CD4-positive, CD25-positive, alpha-beta regulatory T cell (primary cell): ENCODE results near the gene EPB42. TPM values are rescaled to one million over a fixed set of nuclear protein-coding genes. Genes with fewer than 3 reads are reported as not detected.

Source experiments
- ATAC-seq, 2 donors: fragments of 150-1000 bp; cut with Tn5 transposase; one replicate each; pipeline ENCODE4 v1.10.0; 2021; ENCODE audit warnings: low read depth in 2 of 2, moderate number of reproducible peaks in 2 of 2, moderate library complexity in 1 of 2
- DNase-seq, 3 donors: peaks; one replicate each; pipeline versions ENCODE4 v3.0.0 to v3.0.0-alpha.2; 2012 to 2022; ENCODE audit warnings: mixed read lengths in 1 of 3
- H3K27ac ChIP-seq: one replicate; pipeline ENCODE4 v1.7.0; 2013; ENCODE audit warnings: mild to moderate bottlenecking, low read length; ENCODE audit not compliant: insufficient read depth, poor library complexity, severe bottlenecking
- H3K27me3 ChIP-seq: one replicate; pipeline ENCODE4 v1.7.0; 2013; ENCODE audit warnings: low read length; ENCODE audit not compliant: control insufficient read depth, insufficient read depth
- H3K36me3 ChIP-seq: one replicate; pipeline ENCODE4 v1.7.0; 2013; ENCODE audit warnings: mild to moderate bottlenecking, low read length, moderate library complexity; ENCODE audit not compliant: control insufficient read depth, insufficient read depth
- H3K4me1 ChIP-seq: 2 replicates; pipeline ENCODE4 v1.7.0; 2013; ENCODE audit warnings: mild to moderate bottlenecking, low read length; ENCODE audit not compliant: insufficient read depth, control insufficient read depth, poor library complexity, severe bottlenecking
- H3K4me3 ChIP-seq: one replicate; pipeline ENCODE4 v1.7.0; 2013; ENCODE audit warnings: low read depth, mild to moderate bottlenecking, low read length, moderate library complexity
- H3K9me3 ChIP-seq, 2 experiments: 1 replicate in 1 of 2; 2 replicates in 1 of 2; pipeline ENCODE4 v1.7.0; 2013; ENCODE audit warnings: low read length in 2 of 2, mild to moderate bottlenecking in 1 of 2, moderate library complexity in 1 of 2; ENCODE audit not compliant: control insufficient read depth in 2 of 2
- H3K27ac Mint-ChIP-seq, 3 donors: one replicate each; pipeline ENCODE4 v1.8.0; 2020 to 2022; ENCODE audit warnings: mild to moderate bottlenecking in 3 of 3, mixed read lengths in 3 of 3, moderate library complexity in 2 of 3
- H3K27me3 Mint-ChIP-seq: one replicate; pipeline ENCODE4 v1.8.0; 2022; ENCODE audit warnings: mild to moderate bottlenecking, mixed read lengths
- H3K36me3 Mint-ChIP-seq: one replicate; pipeline ENCODE4 v1.8.0; 2020; ENCODE audit warnings: mixed read lengths
- H3K4me1 Mint-ChIP-seq, 4 donors: one replicate each; pipeline ENCODE4 v1.8.0; 2020 to 2022; ENCODE audit warnings: mixed read lengths in 4 of 4, mild to moderate bottlenecking in 1 of 4
- H3K4me3 Mint-ChIP-seq, 4 donors: one replicate each; pipeline ENCODE4 v1.8.0; 2020 to 2022; ENCODE audit warnings: mild to moderate bottlenecking in 4 of 4, mixed read lengths in 4 of 4, moderate library complexity in 3 of 4
- H3K9me3 Mint-ChIP-seq, 7 donors: one replicate each; pipeline ENCODE4 v1.8.0; 2020 to 2022; ENCODE audit warnings: mixed read lengths in 7 of 7, mild to moderate bottlenecking in 3 of 7, moderate library complexity in 2 of 7
- polyA plus RNA-seq, 4 donors: library from polyadenylated mRNA; unstranded; fragments of 300-500 nt; fragmentation: Illumina TruSeq; gene quantifications; one replicate each; pipeline ENCODE4 v1.2.3, GENCODE V29; 2021
- total RNA-seq: library from RNA; stranded (reverse); gene quantifications from one replicate; pipeline ENCODE4 v1.2.3, GENCODE V29; 2022

EPB42 gene
- total and polyA plus RNA-seq, 5 donors from 2014 or later: 0.53 TPM; not detected in 4

GRCh38 chr15:43258781-43259180 is 38.0 kb upstream of the EPB42 start:
- Mint-ChIP-seq H3K36me3 (no peaks in the 10 kb centered on the region), H3K9me3 (peaks cover 0 to 1% (median 0%) of the 10 kb centered on the region in 7 donors), H3K4me3 (no peak overlapping the region), H3K27me3 (peaks cover 10% of the 10 kb centered on the region), H3K4me1 (peaks cover 0 to 4% (median 0%) of the 10 kb centered on the region in 4 donors), H3K27ac (no peak overlapping the region)
- H3K9me3 ChIP-seq: no peaks in the 10 kb centered on the region
- H3K4me1 ChIP-seq: no peaks in the 10 kb centered on the region
- ATAC-seq (no peak), DNase-seq (no peak)
- H3K36me3 ChIP-seq: no peaks in the 10 kb centered on the region
- no peak overlapping the region for H3K4me3 ChIP-seq
- peaks cover 5% of the 10 kb centered on the region for H3K27me3 ChIP-seq
- no peak overlapping the region for H3K27ac ChIP-seq

- Mint-ChIP-seq H3K27me3 (no peaks in the 10 kb centered on the region), H3K4me1 (peaks cover 0 to 12% (median 2%) of the 10 kb centered on the region in 4 donors), H3K36me3 (peaks cover 5% of the 10 kb centered on the region), H3K9me3 (peaks cover 0 to 1% (median 0%) of the 10 kb centered on the region in 7 donors), H3K27ac (peak overlapping the region in 1 of 3 donors; percentile 9), H3K4me3 (no peak overlapping the region)
- ATAC-seq: no peak
- H3K27ac ChIP-seq: no peak overlapping the region
- H3K4me1 ChIP-seq: no peaks in the 10 kb centered on the region
- no peak overlapping the region for H3K4me3 ChIP-seq
- H3K36me3 ChIP-seq: no peaks in the 10 kb centered on the region
- DNase-seq: no peak
- H3K9me3 ChIP-seq: no peaks in the 10 kb centered on the region
- H3K27me3 ChIP-seq: peaks cover 2% of the 10 kb centered on the region
These were observed 35.5 kb upstream of the EPB42 start for GRCh38 chr15:43256341-43256740.

GRCh38 chr15:43255376-43255775 is 34.6 kb upstream of the EPB42 start:
- H3K36me3 ChIP-seq: no peaks in the 10 kb centered on the region
- H3K36me3 Mint-ChIP-seq: peaks cover 5% of the 10 kb centered on the region
- no peak for ATAC-seq

GRCh38 chr15:43253431-43254403 is 32.9 kb upstream of the EPB42 start:
- Histone ChIP-seq H3K27me3 (peaks cover 2% of the 10 kb centered on the region), H3K9me3 (no peaks in the 10 kb centered on the region), H3K4me1 (no peaks in the 10 kb centered on the region), H3K4me3 (no peak overlapping the region), H3K27ac (no peak overlapping the region), H3K36me3 (no peaks in the 10 kb centered on the region)
- ATAC-seq (peak; percentile 52 to 64), DNase-seq (peak in 1 of 3 donors; percentile 27)
- Mint-ChIP-seq H3K4me1 (peaks cover 0 to 12% (median 2%) of the 10 kb centered on the region in 4 donors), H3K4me3 (no peak overlapping the region), H3K9me3 (peaks cover 0 to 1% (median 0%) of the 10 kb centered on the region in 7 donors), H3K27me3 (peaks cover 5% of the 10 kb centered on the region), H3K27ac (no peak overlapping the region), H3K36me3 (peaks cover 5% of the 10 kb centered on the region)

More at GRCh38 chr15:43255376-43255775, 34.6 kb upstream of the EPB42 start:
- DNase-seq: no peak
- Histone ChIP-seq H3K4me1 (no peaks in the 10 kb centered on the region), H3K27ac (no peak overlapping the region), H3K27me3 (peaks cover 2% of the 10 kb centered on the region), H3K4me3 (no peak overlapping the region), H3K9me3 (no peaks in the 10 kb centered on the region)
- H3K4me1 Mint-ChIP-seq: peaks cover 0 to 12% (median 2%) of the 10 kb centered on the region in 4 donors
- peaks cover 0 to 1% (median 0%) of the 10 kb centered on the region in 7 donors for H3K9me3 Mint-ChIP-seq
- H3K27me3 Mint-ChIP-seq: no peaks in the 10 kb centered on the region
- no peak overlapping the region for H3K4me3 Mint-ChIP-seq
- no peak overlapping the region for H3K27ac Mint-ChIP-seq

GRCh38 chr15:43251871-43252250 is 31.0 kb upstream of the EPB42 start:
- Mint-ChIP-seq H3K27me3 (peaks cover 5% of the 10 kb centered on the region), H3K4me3 (no peak overlapping the region), H3K27ac (no peak overlapping the region), H3K36me3 (peaks cover 5% of the 10 kb centered on the region), H3K9me3 (peaks cover 0 to 1% (median 0%) of the 10 kb centered on the region in 7 donors), H3K4me1 (peaks cover 0 to 12% (median 2%) of the 10 kb centered on the region in 4 donors)
- H3K4me1 ChIP-seq: no peaks in the 10 kb centered on the region
- H3K27ac ChIP-seq: no peak overlapping the region
- H3K27me3 ChIP-seq: peaks cover 2% of the 10 kb centered on the region
- no peaks in the 10 kb centered on the region for H3K36me3 ChIP-seq
- no peak for DNase-seq
- H3K4me3 ChIP-seq: no peak overlapping the region
- no peak for ATAC-seq
- no peaks in the 10 kb centered on the region for H3K9me3 ChIP-seq

- peaks cover 5% of the 10 kb centered on the region for H3K36me3 Mint-ChIP-seq
- peaks cover 0 to 1% (median 0%) of the 10 kb centered on the region in 7 donors for H3K9me3 Mint-ChIP-seq
These were observed 30.5 kb upstream of the EPB42 start for GRCh38 chr15:43251185-43251870.

GRCh38 chr15:43250785-43251184 is 30.0 kb upstream of the EPB42 start:
- no peak overlapping the region for H3K27ac ChIP-seq
- peaks cover 4% of the 10 kb centered on the region for H3K27me3 ChIP-seq
- H3K27ac Mint-ChIP-seq: no peak overlapping the region
- DNase-seq (no peak), ATAC-seq (no peak)
- peaks cover 5% of the 10 kb centered on the region for H3K27me3 Mint-ChIP-seq
- no peak overlapping the region for H3K4me3 ChIP-seq
- peaks cover 0 to 1% (median 0%) of the 10 kb centered on the region in 7 donors for H3K9me3 Mint-ChIP-seq
- peaks cover 0 to 12% (median 2%) of the 10 kb centered on the region in 4 donors for H3K4me1 Mint-ChIP-seq
- H3K36me3 ChIP-seq: no peaks in the 10 kb centered on the region
- peaks cover 5% of the 10 kb centered on the region for H3K36me3 Mint-ChIP-seq
- no peaks in the 10 kb centered on the region for H3K9me3 ChIP-seq
- no peak overlapping the region for H3K4me3 Mint-ChIP-seq
- H3K4me1 ChIP-seq: no peaks in the 10 kb centered on the region

More at GRCh38 chr15:43251185-43251870, 30.5 kb upstream of the EPB42 start:
- no peak overlapping the region for H3K27ac Mint-ChIP-seq
- Histone ChIP-seq H3K27ac (no peak overlapping the region), H3K4me3 (no peak overlapping the region), H3K9me3 (no peaks in the 10 kb centered on the region), H3K27me3 (peaks cover 2% of the 10 kb centered on the region), H3K4me1 (no peaks in the 10 kb centered on the region), H3K36me3 (no peaks in the 10 kb centered on the region)
- DNase-seq (no peak), ATAC-seq (no peak)
- no peak overlapping the region for H3K4me3 Mint-ChIP-seq
- H3K4me1 Mint-ChIP-seq: peaks cover 0 to 12% (median 2%) of the 10 kb centered on the region in 4 donors
- peaks cover 5% of the 10 kb centered on the region for H3K27me3 Mint-ChIP-seq
